ENCODE data around the gene FBXO38.

The FBXO38 gene

GRCh38 chr5:148384380-148384737, 601 bp downstream of the FBXO38 start:
- DNase-seq, result no peak

DNA sequence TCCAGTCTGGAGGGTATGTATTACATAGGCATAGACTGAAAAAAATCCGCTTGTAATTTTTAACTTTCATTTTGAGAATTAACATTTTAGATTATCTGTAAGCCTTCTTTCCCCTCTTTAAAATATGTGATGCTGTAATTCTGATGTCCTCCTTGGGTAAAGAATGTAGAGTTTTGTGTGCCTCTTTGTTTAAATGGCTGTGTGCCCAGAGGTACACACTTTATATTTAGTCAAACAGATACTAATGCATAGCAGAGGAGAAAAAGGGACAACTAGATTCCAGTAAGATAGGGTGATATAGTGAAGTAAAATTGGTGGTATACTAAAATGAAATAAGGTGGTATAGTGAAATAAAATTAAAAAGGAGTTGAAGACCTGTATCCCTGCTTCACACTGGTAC, 1.3 kb downstream of the FBXO38 start:
- DNase-seq, result no peak

- no peak for DNase-seq
Measured at GRCh38 chr5:148386041-148386440, 2.3 kb downstream of the FBXO38 start.

DNA sequence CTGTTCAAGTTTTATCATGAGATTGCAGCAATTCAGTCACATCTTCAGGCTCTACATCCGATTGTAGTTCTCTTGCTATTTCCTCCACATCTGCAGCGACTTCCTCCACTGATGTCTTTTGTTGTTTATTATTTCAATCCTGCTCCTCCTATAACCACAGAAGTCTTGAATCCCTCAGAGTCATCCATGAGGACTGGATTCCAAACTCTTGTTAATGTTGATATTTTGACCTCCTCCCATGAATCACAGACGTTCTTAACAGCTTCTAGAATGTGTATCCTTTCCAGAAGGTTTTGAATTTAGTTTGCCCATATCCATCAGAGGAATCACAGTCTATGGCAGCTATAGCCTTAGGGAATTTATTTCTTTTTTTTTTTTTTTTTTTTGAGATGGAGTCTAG, 3.6 kb downstream of the FBXO38 start:
- no peak for DNase-seq

- DNase-seq, result no peak
Measured at GRCh38 chr5:148388696-148389095, 4.9 kb downstream of the FBXO38 start.

- DNase-seq, result no peak
Measured at GRCh38 chr5:148390914-148391313, 7.2 kb downstream of the FBXO38 start.

GRCh38 chr5:148391422-148391821, 7.7 kb downstream of the FBXO38 start:
- no peak for DNase-seq

DNA sequence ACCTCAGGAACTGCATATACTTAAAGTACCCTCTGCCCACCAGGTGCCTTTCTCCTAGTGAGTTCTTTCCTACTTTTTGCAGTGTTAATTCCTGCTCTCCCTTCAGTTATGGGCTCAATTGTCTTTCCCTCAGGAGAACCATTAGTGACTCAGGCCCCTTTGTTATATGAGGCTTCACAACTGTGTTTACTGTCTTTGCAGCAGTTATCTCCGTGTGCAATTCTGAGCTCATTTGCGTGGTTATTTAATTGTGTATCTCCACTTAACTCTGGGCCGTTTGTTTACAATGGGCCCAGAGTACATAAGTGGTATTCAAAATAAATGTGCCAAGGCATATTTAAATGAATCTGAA, 9.6 kb downstream of the FBXO38 start:
- no peak for DNase-seq

DNA sequence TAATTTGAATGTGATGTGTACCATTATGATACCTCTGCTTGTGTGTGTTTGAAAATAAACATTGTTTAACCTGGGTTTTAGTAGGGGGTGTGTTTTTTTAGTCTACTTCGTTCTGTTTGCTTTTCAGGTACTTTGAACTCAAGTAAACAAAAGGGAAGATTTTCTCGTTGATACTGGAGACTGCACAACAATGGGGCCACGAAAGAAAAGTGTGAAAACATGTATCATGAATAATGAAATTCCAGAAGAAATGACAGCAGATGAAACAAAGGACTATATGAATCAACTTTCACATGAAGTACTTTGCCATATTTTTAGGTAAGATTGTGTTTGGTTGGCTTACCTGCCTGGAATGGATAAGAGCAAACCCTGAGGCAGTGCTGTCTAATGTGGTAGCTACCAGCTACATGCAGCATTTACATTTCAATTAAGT, 10.8 kb downstream of the FBXO38 start:
- no peak for DNase-seq

GRCh38 chr5:148395031-148395430, 11.3 kb downstream of the FBXO38 start:
- no peak for DNase-seq

DNA sequence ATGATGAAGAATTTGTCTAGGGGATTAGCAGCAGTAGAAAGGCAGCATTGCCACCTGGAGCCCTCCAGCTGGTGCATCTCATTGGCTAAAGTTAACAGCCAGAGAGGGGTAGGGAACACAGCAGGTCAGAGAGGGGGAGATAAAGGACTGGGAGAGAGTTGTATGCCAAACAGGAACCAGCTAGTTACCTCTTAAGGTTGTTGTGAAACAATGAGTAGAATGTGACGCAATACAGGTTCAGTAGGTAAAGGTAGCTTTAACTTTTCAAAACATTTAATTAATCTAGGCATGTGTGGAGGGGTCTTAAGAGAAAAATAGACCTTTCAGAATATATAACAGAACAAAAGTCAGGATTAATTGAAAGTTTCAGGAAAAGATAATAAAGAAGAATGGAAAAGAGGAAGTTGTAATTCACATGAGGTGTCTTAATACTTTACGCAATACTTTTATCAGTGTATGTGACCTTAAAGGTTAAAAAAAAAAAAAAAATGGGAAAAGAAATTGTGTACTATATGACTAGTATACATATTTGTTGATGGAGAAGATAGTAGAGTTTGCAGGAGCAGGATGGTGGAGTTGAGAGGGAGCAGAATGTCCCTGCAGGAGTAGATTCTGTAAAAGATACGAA, 14.3 kb downstream of the FBXO38 start:
- DNase-seq, result no peak

DNA sequence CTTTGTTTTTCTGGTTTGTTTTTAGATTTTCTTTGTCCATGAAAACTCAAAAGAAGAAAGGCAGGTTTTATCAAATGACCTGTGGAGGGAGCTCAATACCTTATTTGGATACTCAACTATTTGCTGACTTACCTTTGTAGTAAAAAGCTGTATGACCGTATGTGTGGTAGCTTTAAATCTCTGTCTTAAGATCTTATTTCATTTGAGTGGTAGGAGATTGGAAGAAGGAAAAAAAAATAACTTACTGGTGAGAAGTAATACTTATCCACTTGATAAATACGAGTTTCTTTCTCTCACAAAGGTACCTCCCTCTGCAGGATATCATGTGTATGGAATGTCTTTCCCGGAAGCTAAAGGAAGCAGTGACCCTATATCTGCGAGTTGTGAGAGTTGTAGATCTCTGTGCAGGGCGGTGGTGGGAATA, 15.0 kb downstream of the FBXO38 start:
- DNase-seq, result no peak

DNA sequence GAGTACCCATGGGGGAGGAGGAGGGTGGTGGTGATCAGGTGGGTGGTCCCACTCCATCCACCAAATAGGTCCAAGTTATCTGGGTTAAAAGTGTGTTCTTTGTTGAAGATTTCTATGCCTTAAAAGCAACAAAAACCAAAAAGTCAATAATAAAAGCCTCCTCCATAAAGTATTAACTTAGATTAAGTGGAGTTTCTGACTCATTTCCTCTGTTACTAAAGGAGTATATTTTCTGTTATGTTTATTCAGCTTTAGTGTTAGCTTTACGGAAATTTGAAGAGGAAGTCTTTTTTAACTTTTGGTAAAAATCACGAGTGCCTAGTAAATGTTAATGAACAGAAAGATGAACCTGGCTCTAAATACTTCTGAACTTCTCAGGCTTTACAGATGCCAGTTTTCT, 17.8 kb downstream of the FBXO38 start:
- no peak for DNase-seq

- DNase-seq, result no peak
Measured at GRCh38 chr5:148403344-148403743, 19.6 kb downstream of the FBXO38 start.

DNA sequence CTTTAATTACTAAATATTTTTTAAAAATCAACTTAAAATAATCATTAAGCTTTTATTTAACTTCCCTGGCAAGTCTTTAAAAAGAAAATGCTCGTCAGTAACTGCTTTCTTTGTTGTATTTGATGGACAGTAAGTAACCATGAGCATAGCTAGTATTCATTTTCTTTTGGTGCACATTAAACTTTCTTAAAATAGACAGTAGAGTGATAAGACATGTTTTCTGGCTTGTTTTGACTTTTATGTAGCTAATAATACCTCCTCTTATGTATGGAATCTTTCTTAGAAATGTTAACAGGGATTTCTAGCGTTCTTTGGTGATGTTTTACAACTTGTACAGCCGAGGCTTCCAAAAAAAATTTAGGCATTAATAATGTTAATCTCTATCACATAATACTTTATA, 22.6 kb downstream of the FBXO38 start:
- no peak for DNase-seq

DNA sequence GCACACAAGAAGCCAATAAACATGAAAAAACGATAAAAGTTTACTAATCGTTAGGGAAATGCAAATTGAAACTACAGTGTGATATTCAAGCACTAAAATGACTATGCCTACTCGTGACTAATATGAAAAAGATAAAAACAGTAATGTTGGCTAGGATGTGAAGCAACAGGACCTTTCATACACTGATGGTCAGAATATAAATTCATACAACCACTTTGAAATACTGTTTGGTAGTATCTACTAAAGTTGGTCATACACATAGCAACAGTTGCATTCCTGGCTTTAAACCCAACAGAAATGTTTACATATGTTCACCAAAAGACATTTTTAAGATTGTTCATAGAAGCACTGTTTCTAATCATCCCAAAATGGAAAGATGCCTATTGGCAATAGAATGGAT, 24.3 kb downstream of the FBXO38 start:
- DNase-seq, result no peak

GRCh38 chr5:148412124-148412523, 28.4 kb downstream of the FBXO38 start:
- no peak for DNase-seq

GRCh38 chr5:148414833-148415232, 31.1 kb downstream of the FBXO38 start:
- no peak for DNase-seq

DNA sequence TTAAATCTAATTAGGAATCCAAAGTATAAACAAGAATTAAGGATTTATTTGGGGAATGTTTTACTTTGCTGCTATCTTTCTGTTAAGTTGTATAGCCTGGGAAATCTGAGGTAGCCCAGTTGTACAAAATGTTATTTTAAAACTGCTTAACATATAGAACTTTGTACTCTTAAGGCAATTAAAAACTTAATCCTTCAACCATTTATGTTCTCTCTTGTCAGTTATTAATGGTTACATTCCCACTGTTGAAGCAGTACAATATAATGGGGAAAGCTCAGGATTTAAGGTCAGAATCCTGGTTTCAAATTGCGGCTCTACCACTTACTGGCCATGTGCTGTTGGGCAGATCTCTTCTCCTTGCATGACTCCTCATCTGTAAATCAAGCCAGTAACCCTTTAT, 32.7 kb downstream of the FBXO38 start:
- DNase-seq, result no peak

- DNase-seq, result no peak
Measured at GRCh38 chr5:148416921-148417320, 33.2 kb downstream of the FBXO38 start.

- no peak for DNase-seq
Measured at GRCh38 chr5:148418511-148418910, 34.8 kb downstream of the FBXO38 start.

GRCh38 chr5:148421661-148422060, 37.9 kb downstream of the FBXO38 start:
- DNase-seq, result no peak

DNA sequence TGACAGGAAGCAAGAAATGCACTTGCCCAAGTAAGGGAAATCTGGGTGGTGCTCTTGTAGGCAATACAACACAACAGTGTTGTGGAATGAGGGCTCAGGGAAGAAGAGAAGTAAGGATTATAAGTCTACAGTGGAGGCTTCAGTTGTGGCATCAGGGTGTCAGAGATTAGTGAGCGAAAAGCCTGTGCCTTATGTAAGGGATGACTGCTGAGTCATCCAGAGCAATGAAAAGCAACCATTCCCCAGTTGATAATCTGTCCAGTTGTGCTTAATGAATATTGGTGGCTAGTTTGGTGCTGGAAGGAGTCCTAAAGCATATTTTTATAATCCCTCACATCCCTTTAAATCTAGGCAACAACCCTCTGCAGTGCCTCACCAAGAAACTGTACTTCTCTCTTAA, 42.0 kb downstream of the FBXO38 start:
- no peak for DNase-seq

DNA sequence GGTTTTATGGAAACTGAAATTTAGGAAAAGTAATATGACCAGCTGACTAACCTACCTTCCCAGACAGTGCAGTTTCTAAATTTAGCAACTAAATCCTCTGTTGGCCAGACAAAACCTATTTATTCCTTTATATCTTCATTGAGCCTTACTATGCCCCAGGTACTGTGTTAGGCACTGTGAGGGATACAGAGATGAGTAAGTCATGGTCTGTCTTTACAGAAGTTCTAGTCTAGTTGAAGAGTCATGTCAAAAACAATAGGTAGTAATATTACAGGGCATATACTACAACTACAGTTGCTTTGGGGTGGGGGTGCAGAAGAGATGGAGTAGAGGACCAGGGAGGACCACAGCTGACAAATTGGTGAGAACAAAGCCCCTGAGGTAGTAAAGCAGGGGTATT, 42.8 kb downstream of the FBXO38 start:
- no peak for DNase-seq

DNA sequence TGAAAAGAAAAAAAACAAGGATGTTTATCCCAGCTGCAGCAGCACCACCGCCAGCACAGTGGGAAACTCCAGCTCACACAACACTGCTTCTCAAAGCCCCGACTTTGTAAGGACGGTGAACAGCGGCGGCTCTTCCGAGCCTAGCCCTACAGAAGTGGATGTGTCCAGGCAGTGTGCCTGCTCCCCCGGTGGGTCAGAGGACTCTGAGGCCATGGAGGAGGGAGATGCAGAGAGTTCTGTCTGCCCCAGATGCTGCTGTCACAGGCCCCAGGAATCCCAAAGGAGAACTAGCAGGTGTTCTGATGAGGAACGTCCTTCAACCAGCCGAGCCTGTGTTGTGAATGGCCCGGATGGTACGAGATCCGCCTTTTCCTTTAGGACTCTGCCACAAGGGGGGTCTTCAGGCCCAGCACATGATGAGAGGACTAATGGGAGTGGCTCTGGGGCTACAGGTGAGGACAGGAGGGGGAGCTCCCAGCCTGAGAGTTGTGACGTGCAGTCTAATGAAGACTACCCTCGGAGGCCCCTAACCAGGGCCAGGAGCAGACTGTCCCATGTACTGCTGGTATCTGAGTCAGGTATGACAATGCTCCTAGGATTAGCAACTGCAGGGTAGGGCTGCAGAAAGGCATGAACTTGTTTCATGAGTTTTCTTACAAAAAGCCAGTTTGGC, 43.7 kb downstream of the FBXO38 start:
- no peak for DNase-seq
